HepG2 (cell line): ENCODE data around the gene KATNB1. TPM values are rescaled to one million over a fixed set of nuclear protein-coding genes. Genes with fewer than 3 reads are reported as not detected.

Source experiments
- BRD4 ChIP-seq: sonication (generic); formaldehyde crosslinking; IDR thresholded peaks from 2 replicates; pipeline ENCODE4 v1.4.0; 2020; ENCODE audit warnings: missing genetic modification reagents
- GABPB1 ChIP-seq: IDR thresholded peaks from 2 replicates; pipeline ENCODE4 v1.6.1; 2016; ENCODE audit warnings: mild to moderate bottlenecking, missing genetic modification reagents, moderate library complexity, missing compliant biosample characterization
- IKZF4 ChIP-seq: sonication (generic); formaldehyde crosslinking; IDR thresholded peaks from 2 replicates; pipeline ENCODE4 v1.5.1; 2020; ENCODE audit warnings: borderline replicate concordance, mild to moderate bottlenecking, low read depth, missing genetic modification reagents; ENCODE audit errors: not compliant biosample characterization
- MXD4 ChIP-seq: IDR thresholded peaks from 2 replicates; pipeline ENCODE4 v1.6.1; 2016; ENCODE audit warnings: mild to moderate bottlenecking, missing biosample characterization, missing genetic modification reagents
- MYNN ChIP-seq: sonication (generic); formaldehyde crosslinking; IDR thresholded peaks from 2 replicates; pipeline ENCODE4 v1.4.0; 2020; ENCODE audit warnings: mild to moderate bottlenecking, low read depth, missing genetic modification reagents
- POLR2G ChIP-seq: fragments of 200-400 bp; formaldehyde crosslinking; IDR thresholded peaks from 2 replicates; pipeline ENCODE4 v1.6.1; 2018; ENCODE audit warnings: mild to moderate bottlenecking, low read depth, low read length, moderate library complexity
- ZBTB7A ChIP-seq: sonication (generic); formaldehyde crosslinking; IDR thresholded peaks from 2 replicates; pipeline ENCODE4 v1.8.0; 2022; ENCODE audit warnings: mild to moderate bottlenecking, missing genetic modification reagents
- ZNF205 ChIP-seq: IDR thresholded peaks from 2 replicates; pipeline ENCODE4 v1.6.1; 2018; ENCODE audit warnings: missing biosample characterization, missing genetic modification reagents
- ZNF333 ChIP-seq: sonication (generic); formaldehyde crosslinking; IDR thresholded peaks from 2 replicates; pipeline ENCODE4 v1.4.0; 2020; ENCODE audit warnings: mild to moderate bottlenecking, missing genetic modification reagents, borderline replicate concordance
- ZNF44 ChIP-seq: sonication (generic); formaldehyde crosslinking; IDR thresholded peaks from 2 replicates; pipeline ENCODE4 v1.5.1; 2020; ENCODE audit warnings: mild to moderate bottlenecking, missing genetic modification reagents
- polyA plus RNA-seq, 8 experiments: library from polyadenylated mRNA; depleted of rRNA in 3 of 8; stranded (reverse) in 7 of 8; unstranded in 1 of 8; fragments of >200 nt; fragmentation: Illumina TruSeq in 4 of 8; extraction: Trizol in 4 of 8; gene quantifications; 2 replicates each; pipeline versions ENCODE4 v1.2.1 to v1.2.3, GENCODE V29; 2011 to 2016; ENCODE audit warnings: low read depth in 4 of 8, missing spikeins in 1 of 8, mixed read lengths in 1 of 8; ENCODE audit not compliant: insufficient read depth in 1 of 8
- total RNA-seq, 5 experiments: library from RNA; depleted of rRNA; stranded (reverse); fragments of >200 nt; fragmentation: Illumina TruSeq; extraction: Trizol; gene quantifications; 2 replicates each; pipeline ENCODE4 v1.2.3, GENCODE V29; 2016; ENCODE audit warnings: low read depth in 1 of 5
- TF ChIP-seq, protein P1 (sequence below): sonication (generic); formaldehyde crosslinking; conservative IDR thresholded peaks from 2 replicates; pipeline ENCODE4 v1.5.0; 2020; ENCODE audit warnings: missing genetic modification reagents
- TF ChIP-seq, protein P2 (sequence below): IDR thresholded peaks from 2 replicates; pipeline ENCODE4 v1.6.1; 2016; ENCODE audit warnings: low read depth, control low read depth
- TF ChIP-seq, protein P3 (sequence below): IDR thresholded peaks from 2 replicates; pipeline ENCODE4 v1.6.1; 2016; ENCODE audit warnings: missing genetic modification reagents, missing compliant biosample characterization
- TF ChIP-seq, protein P4 (sequence below): sonication (generic); formaldehyde crosslinking; IDR thresholded peaks from 2 replicates; pipeline ENCODE4 v1.4.0; 2020; ENCODE audit warnings: missing genetic modification reagents, low read depth, mild to moderate bottlenecking, borderline replicate concordance
- TF ChIP-seq, protein P5 (sequence below): sonication (generic); formaldehyde crosslinking; IDR thresholded peaks from 2 replicates; pipeline ENCODE4 v1.4.0; 2020; ENCODE audit warnings: mild to moderate bottlenecking, low read depth, missing genetic modification reagents
- TF ChIP-seq, protein P6 (sequence below): sonication (generic); formaldehyde crosslinking; IDR thresholded peaks from 2 replicates; pipeline ENCODE4 v1.4.0; 2020; ENCODE audit warnings: missing genetic modification reagents

KATNB1 gene
- total and polyA plus RNA-seq, 2 of the 13 experiments (the other 11 are each of a cell fraction or from before 2014, with no cell fraction given) = 31.5 to 43.5 TPM

DNA sequence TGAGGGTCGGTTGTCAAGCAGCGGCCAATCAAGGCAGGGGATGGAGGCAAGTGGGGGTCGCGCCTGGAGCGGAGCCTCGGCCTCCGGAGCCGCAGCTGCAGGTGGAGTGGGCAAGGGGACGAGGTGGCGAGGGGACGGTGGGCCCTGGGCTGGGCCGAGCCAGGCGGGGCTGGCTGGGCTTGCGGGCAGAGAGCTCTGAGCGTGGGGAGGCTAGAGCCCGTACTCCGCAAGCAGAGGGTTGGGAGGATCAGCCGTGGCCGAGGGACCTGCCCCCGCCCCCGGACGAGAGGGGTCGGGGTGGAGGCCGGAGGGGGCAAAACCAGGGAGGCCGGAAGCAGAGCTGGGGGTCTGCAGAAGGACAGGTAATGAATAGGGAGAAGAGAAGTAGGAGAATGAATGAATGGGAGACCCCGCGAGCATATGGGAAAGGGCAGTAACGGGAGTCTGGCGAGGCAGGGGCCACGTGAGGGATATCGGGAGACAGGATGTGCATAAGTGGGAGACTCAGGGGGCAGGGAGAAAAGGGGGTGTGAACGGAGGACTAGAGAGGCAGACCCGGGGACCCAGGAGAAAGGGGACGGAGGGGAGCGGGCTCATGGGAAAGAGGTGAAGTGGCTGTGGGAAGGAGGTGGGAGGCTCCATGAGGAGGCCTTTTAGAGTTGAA, at the start of gene KATNB1 (continued):
- TF ChIP-seq POLR2G (no peak), ZBTB7A (CRISPR knock-in tag) (no peak), ZNF333 (CRISPR knock-in tag) (peak; percentile 87), BRD4 (CRISPR knock-in tag) (no peak), IKZF4 (CRISPR knock-in tag) (peak; percentile 16), GABPB1 (CRISPR knock-in tag) (peak; percentile 44; the same call in 1 of the 2 replicates), MXD4 (0 out of 2 replicates have a peak, but pooled peaks have one; percentile 10), MYNN (CRISPR knock-in tag) (no peak), ZNF44 (CRISPR knock-in tag) (no peak), ZNF205 (CRISPR knock-in tag) (no peak)
- TF ChIP-seq, protein P1, sequence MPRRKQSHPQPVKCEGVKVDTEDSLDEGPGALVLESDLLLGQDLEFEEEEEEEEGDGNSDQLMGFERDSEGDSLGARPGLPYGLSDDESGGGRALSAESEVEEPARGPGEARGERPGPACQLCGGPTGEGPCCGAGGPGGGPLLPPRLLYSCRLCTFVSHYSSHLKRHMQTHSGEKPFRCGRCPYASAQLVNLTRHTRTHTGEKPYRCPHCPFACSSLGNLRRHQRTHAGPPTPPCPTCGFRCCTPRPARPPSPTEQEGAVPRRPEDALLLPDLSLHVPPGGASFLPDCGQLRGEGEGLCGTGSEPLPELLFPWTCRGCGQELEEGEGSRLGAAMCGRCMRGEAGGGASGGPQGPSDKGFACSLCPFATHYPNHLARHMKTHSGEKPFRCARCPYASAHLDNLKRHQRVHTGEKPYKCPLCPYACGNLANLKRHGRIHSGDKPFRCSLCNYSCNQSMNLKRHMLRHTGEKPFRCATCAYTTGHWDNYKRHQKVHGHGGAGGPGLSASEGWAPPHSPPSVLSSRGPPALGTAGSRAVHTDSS = no peak
- TF ChIP-seq, protein P2, sequence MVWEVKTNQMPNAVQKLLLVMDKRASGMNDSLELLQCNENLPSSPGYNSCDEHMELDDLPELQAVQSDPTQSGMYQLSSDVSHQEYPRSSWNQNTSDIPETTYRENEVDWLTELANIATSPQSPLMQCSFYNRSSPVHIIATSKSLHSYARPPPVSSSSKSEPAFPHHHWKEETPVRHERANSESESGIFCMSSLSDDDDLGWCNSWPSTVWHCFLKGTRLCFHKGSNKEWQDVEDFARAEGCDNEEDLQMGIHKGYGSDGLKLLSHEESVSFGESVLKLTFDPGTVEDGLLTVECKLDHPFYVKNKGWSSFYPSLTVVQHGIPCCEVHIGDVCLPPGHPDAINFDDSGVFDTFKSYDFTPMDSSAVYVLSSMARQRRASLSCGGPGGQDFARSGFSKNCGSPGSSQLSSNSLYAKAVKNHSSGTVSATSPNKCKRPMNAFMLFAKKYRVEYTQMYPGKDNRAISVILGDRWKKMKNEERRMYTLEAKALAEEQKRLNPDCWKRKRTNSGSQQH (CRISPR knock-in tag) = peak; percentile 89
- TF ChIP-seq, protein P3, sequence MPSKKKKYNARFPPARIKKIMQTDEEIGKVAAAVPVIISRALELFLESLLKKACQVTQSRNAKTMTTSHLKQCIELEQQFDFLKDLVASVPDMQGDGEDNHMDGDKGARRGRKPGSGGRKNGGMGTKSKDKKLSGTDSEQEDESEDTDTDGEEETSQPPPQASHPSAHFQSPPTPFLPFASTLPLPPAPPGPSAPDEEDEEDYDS (CRISPR knock-in tag) = peak; percentile 1; the same call in 1 of the 2 replicates
- TF ChIP-seq, protein P4, sequence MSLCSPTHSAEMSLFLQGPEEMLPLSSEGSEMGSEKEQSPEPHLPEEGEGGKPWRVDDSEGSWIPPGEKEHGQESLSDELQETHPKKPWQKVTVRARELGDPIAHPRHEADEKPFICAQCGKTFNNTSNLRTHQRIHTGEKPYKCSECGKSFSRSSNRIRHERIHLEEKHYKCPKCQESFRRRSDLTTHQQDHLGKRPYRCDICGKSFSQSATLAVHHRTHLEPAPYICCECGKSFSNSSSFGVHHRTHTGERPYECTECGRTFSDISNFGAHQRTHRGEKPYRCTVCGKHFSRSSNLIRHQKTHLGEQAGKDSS = no peak
- TF ChIP-seq, protein P5, sequence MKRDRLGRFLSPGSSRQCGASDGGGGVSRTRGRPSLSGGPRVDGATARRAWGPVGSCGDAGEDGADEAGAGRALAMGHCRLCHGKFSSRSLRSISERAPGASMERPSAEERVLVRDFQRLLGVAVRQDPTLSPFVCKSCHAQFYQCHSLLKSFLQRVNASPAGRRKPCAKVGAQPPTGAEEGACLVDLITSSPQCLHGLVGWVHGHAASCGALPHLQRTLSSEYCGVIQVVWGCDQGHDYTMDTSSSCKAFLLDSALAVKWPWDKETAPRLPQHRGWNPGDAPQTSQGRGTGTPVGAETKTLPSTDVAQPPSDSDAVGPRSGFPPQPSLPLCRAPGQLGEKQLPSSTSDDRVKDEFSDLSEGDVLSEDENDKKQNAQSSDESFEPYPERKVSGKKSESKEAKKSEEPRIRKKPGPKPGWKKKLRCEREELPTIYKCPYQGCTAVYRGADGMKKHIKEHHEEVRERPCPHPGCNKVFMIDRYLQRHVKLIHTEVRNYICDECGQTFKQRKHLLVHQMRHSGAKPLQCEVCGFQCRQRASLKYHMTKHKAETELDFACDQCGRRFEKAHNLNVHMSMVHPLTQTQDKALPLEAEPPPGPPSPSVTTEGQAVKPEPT (CRISPR knock-in tag) = no peak
- TF ChIP-seq, protein P6, sequence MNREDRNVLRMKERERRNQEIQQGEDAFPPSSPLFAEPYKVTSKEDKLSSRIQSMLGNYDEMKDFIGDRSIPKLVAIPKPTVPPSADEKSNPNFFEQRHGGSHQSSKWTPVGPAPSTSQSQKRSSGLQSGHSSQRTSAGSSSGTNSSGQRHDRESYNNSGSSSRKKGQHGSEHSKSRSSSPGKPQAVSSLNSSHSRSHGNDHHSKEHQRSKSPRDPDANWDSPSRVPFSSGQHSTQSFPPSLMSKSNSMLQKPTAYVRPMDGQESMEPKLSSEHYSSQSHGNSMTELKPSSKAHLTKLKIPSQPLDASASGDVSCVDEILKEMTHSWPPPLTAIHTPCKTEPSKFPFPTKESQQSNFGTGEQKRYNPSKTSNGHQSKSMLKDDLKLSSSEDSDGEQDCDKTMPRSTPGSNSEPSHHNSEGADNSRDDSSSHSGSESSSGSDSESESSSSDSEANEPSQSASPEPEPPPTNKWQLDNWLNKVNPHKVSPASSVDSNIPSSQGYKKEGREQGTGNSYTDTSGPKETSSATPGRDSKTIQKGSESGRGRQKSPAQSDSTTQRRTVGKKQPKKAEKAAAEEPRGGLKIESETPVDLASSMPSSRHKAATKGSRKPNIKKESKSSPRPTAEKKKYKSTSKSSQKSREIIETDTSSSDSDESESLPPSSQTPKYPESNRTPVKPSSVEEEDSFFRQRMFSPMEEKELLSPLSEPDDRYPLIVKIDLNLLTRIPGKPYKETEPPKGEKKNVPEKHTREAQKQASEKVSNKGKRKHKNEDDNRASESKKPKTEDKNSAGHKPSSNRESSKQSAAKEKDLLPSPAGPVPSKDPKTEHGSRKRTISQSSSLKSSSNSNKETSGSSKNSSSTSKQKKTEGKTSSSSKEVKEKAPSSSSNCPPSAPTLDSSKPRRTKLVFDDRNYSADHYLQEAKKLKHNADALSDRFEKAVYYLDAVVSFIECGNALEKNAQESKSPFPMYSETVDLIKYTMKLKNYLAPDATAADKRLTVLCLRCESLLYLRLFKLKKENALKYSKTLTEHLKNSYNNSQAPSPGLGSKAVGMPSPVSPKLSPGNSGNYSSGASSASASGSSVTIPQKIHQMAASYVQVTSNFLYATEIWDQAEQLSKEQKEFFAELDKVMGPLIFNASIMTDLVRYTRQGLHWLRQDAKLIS (CRISPR knock-in tag) = no peak
